GM11168 (cell line): Measurements from ENCODE around the gene GPC5.
"Not testable (repeated sequence)": the region's sequence is repeated elsewhere in the genome, so short reads cannot be mapped to it uniquely, and the experiment has no call there.

ENCODE experiments used
- in situ Hi-C: fragments of 300-500 bp; cut with MboI; formaldehyde crosslinking; loops from one replicate; pipeline ENCODE4 v1.12.0; 2022; ENCODE audit warnings: low sequenced_read_pairs; ENCODE audit not compliant: unreplicated experiment

Gene GPC5

GRCh38 chr13:91898986-91899385 is 500.6 kb downstream of the GPC5 start:
- in situ Hi-C loops = not testable (repeated sequence)

GRCh38 chr13:91902291-91902690 is 503.9 kb downstream of the GPC5 start:
- in situ Hi-C loops = loop anchor here (25.0 kb wide), 1 partner anchor 515 kb away; the partner anchor contains the start of gene GPC5

GRCh38 chr13:91904005-91904404 is 505.6 kb downstream of the GPC5 start:
- in situ Hi-C loops = loop anchor here (25.0 kb wide), 1 partner anchor 517 kb away; the partner anchor contains the start of gene GPC5

- in situ Hi-C loops = loop anchor here (25.0 kb wide), 1 partner anchor 517 kb away; the partner anchor contains the start of gene GPC5
Measured at GRCh38 chr13:91904597-91904996, 506.2 kb downstream of the GPC5 start.

GRCh38 chr13:91907398-91907797 is 509.0 kb downstream of the GPC5 start:
- in situ Hi-C loops = loop anchor here (25.0 kb wide), 1 partner anchor 520 kb away; the partner anchor contains the start of gene GPC5

GRCh38 chr13:91909617-91910016 is 511.2 kb downstream of the GPC5 start:
- in situ Hi-C loops = loop anchor here (25.0 kb wide), 1 partner anchor 522 kb away; the partner anchor contains the start of gene GPC5

- in situ Hi-C loops = loop anchor here (25.0 kb wide), 1 partner anchor 536 kb away; the partner anchor contains the start of gene GPC5
Measured at GRCh38 chr13:91922969-91923592, 524.7 kb downstream of the GPC5 start.

GRCh38 chr13:91930687-91931086 is 532.3 kb downstream of the GPC5 start:
- in situ Hi-C loops = no loop called here

GRCh38 chr13:91934354-91934753 is 535.9 kb downstream of the GPC5 start:
- in situ Hi-C loops = no loop called here

- in situ Hi-C loops = no loop called here
Measured at GRCh38 chr13:91946498-91947070, 548.2 kb downstream of the GPC5 start.

GRCh38 chr13:91948736-91949135 is 550.3 kb downstream of the GPC5 start:
- in situ Hi-C loops = no loop called here

- in situ Hi-C loops = no loop called here
Measured at GRCh38 chr13:91950803-91951202, 552.4 kb downstream of the GPC5 start.

GRCh38 chr13:91955546-91956355 is 557.3 kb downstream of the GPC5 start:
- in situ Hi-C loops = no loop called here

- in situ Hi-C loops = no loop called here
Measured at GRCh38 chr13:91960947-91961346, 562.5 kb downstream of the GPC5 start.

GRCh38 chr13:91962946-91963345 is 564.5 kb downstream of the GPC5 start:
- in situ Hi-C loops = no loop called here

GRCh38 chr13:91965511-91965910 is 567.1 kb downstream of the GPC5 start:
- in situ Hi-C loops = no loop called here

- in situ Hi-C loops = no loop called here
Measured at GRCh38 chr13:91978571-91978970, 580.1 kb downstream of the GPC5 start.

GRCh38 chr13:91986761-91987483 is 588.5 kb downstream of the GPC5 start:
- in situ Hi-C loops = no loop called here

- in situ Hi-C loops = no loop called here
Measured at GRCh38 chr13:91988331-91988730, 589.9 kb downstream of the GPC5 start.

GRCh38 chr13:92012787-92013186 is 614.4 kb downstream of the GPC5 start:
- in situ Hi-C loops = no loop called here
